Hepatocyte (in vitro differentiated cells): ENCODE data around the gene WDR1.

Experiments
- CTCF ChIP-seq: fragments of 200-600 bp; sonication (generic); IDR thresholded peaks from 2 replicates; pipeline ENCODE4 v1.5.1; 2016; ENCODE audit warnings: antibody characterized with exemption, mild to moderate bottlenecking; ENCODE audit not compliant: poor library complexity
- EZH2 ChIP-seq: fragments of 200-600 bp; sonication (generic); IDR thresholded peaks from 2 replicates; pipeline ENCODE4 v1.6.1; 2016; ENCODE audit warnings: antibody characterized with exemption, mild to moderate bottlenecking, borderline replicate concordance
- EZH2phosphoT487 ChIP-seq: fragments of 200-600 bp; sonication (generic); IDR thresholded peaks from one replicate; pipeline ENCODE4 v1.6.1; 2018; ENCODE audit warnings: antibody characterized with exemption, mild to moderate bottlenecking, low read depth, moderate library complexity; ENCODE audit not compliant: unreplicated experiment, severe bottlenecking

GRCh38 chr4:10075953-10076391 lies 40.6 kb downstream of the WDR1 start:
- TF ChIP-seq CTCF = no peak
- TF ChIP-seq EZH2 = no peak
- TF ChIP-seq EZH2phosphoT487 = no peak
